ENCODE data around the gene PTPN2.

Gene PTPN2

GRCh38 chr18:12858991-12859390 is 25.0 kb downstream of the PTPN2 start:
- peaks cover 16% of the 10 kb centered on the region for H3K4me1 ChIP-seq (ENCODE audit: control insufficient read depth, insufficient read depth, low read length)
- H3K36me3 ChIP-seq (ENCODE audit: control insufficient read depth in 2 of 2, insufficient read depth in 1 of 2, low read length in 2 of 2) = no peaks in the 10 kb centered on the region; a peak in 1 of 3 replicates
- ChIA-PET POLR2A (interaction anchor here (1.0 kb wide), 1 partner anchor 25 kb away, joined by 3 read pairs; the partner anchor contains the start of gene PTPN2), CTCF (no interaction called here)
- H3K9me3 ChIP-seq (ENCODE audit: control insufficient read depth, insufficient read depth, low read depth, low read length) = no peaks in the 10 kb centered on the region
- TF ChIP-seq ZNF19 (tag by site-specific recombination; IDR thresholded peaks at IDR 0.05; ENCODE audit: low read depth) = no peak
- TF ChIP-seq ZNF530 (tag by site-specific recombination; IDR thresholded peaks at IDR 0.05; ENCODE audit: low read depth) = no peak
- TF ChIP-seq, protein P1, sequence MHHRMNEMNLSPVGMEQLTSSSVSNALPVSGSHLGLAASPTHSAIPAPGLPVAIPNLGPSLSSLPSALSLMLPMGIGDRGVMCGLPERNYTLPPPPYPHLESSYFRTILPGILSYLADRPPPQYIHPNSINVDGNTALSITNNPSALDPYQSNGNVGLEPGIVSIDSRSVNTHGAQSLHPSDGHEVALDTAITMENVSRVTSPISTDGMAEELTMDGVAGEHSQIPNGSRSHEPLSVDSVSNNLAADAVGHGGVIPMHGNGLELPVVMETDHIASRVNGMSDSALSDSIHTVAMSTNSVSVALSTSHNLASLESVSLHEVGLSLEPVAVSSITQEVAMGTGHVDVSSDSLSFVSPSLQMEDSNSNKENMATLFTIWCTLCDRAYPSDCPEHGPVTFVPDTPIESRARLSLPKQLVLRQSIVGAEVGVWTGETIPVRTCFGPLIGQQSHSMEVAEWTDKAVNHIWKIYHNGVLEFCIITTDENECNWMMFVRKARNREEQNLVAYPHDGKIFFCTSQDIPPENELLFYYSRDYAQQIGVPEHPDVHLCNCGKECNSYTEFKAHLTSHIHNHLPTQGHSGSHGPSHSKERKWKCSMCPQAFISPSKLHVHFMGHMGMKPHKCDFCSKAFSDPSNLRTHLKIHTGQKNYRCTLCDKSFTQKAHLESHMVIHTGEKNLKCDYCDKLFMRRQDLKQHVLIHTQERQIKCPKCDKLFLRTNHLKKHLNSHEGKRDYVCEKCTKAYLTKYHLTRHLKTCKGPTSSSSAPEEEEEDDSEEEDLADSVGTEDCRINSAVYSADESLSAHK (tag by site-specific recombination; IDR thresholded peaks at IDR 0.05) = no peak
- no peak for TF ChIP-seq SP7 (tag by site-specific recombination; IDR thresholded peaks at IDR 0.05)
- TF ChIP-seq ZFP69B (tag by site-specific recombination; IDR thresholded peaks at IDR 0.05) = no peak
- no peak overlapping the region for H3K4me3 ChIP-seq (ENCODE audit: low read depth, low read length)
- H3K27ac ChIP-seq (ENCODE audit: extremely low read depth, low read depth, low read length) = no peak overlapping the region

DNA sequence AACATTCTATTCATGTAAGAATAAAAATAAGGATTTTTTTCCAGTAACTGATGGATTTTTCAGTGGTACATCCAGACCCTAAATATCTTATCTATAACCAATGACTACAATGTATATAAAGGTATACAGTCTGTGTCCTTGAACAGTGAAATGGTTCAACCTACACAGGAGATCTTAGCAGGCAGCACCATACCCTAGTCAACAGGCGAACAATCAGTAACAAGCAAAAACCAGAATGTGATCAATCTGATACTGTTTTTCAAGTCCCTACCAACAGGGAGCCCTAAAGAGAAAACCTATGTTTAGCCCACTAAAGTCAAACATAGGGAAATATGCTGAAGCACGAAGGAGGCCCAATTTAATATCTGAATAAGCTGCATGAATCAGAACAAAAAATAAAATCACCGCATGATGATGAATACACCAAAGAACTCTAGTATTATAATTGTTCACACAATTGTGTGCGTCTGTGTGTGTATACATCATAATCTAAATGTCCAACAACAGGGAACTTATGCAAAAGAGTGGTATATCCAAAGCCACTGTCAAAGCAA is 26.0 kb downstream of the PTPN2 start:
- Histone ChIP-seq H3K9me3 (ENCODE audit: control insufficient read depth, insufficient read depth, low read depth, low read length) (no peaks in the 10 kb centered on the region), H3K36me3 (ENCODE audit: control insufficient read depth in 2 of 2, insufficient read depth in 1 of 2, low read length in 2 of 2) (no peaks in the 10 kb centered on the region; a peak in 1 of 3 replicates), H3K4me3 (ENCODE audit: low read depth, low read length) (no peak overlapping the region), H3K27ac (ENCODE audit: extremely low read depth, low read depth, low read length) (no peak overlapping the region), H3K4me1 (ENCODE audit: control insufficient read depth, insufficient read depth, low read length) (peaks cover 15% of the 10 kb centered on the region)
- ChIA-PET POLR2A (interaction anchor here (1.0 kb wide), 1 partner anchor 26 kb away, joined by 3 read pairs; the partner anchor contains the start of gene PTPN2), CTCF (interaction anchor here (1.2 kb wide), 1 partner anchor 29 kb away, joined by 3 read pairs; no protein-coding TSS in a partner anchor)
- TF ChIP-seq ZIC2 (tag by site-specific recombination; IDR thresholded peaks at IDR 0.05) (no peak), GLI4 (tag by site-specific recombination; IDR thresholded peaks at IDR 0.05) (no peak), ZNF48 (tag by site-specific recombination; IDR thresholded peaks at IDR 0.05) (no peak), ZNF433 (tag by site-specific recombination; IDR thresholded peaks at IDR 0.05; ENCODE audit: low read depth) (no peak), ZNF629 (tag by site-specific recombination; IDR thresholded peaks at IDR 0.05) (no peak), ZNF138 (tag by site-specific recombination; IDR thresholded peaks at IDR 0.05; ENCODE audit: borderline replicate concordance) (no peak), SETDB1 (IDR thresholded peaks at IDR 0.05; ENCODE audit: insufficient read length, low read length) (no peak)

GRCh38 chr18:12857215-12857905 is 26.7 kb downstream of the PTPN2 start:
- Histone ChIP-seq H3K4me3 (ENCODE audit: low read depth, low read length) (no peak overlapping the region), H3K4me1 (ENCODE audit: control insufficient read depth, insufficient read depth, low read length) (peaks cover 9% of the 10 kb centered on the region), H3K9me3 (ENCODE audit: control insufficient read depth, insufficient read depth, low read depth, low read length) (no peaks in the 10 kb centered on the region), H3K27ac (ENCODE audit: extremely low read depth, low read depth, low read length) (no peak overlapping the region), H3K36me3 (ENCODE audit: control insufficient read depth in 2 of 2, insufficient read depth in 1 of 2, low read length in 2 of 2) (no peaks in the 10 kb centered on the region; a peak in 1 of 3 replicates)
- ChIA-PET POLR2A (interaction anchor here (1.0 kb wide), 1 partner anchor 26 kb away, joined by 4 read pairs; the partner anchor contains the start of gene PTPN2), CTCF (interaction anchor here (1.2 kb wide), 1 partner anchor 30 kb away, joined by 3 read pairs; no protein-coding TSS in a partner anchor)
- TF ChIP-seq FEZF1 (tag by site-specific recombination; IDR thresholded peaks at IDR 0.05) (no peak), ZNF350 (tag by site-specific recombination; IDR thresholded peaks at IDR 0.05) (no peak), ZNF707 (tag by site-specific recombination; IDR thresholded peaks at IDR 0.05) (no peak), ZNF266 (tag by site-specific recombination; IDR thresholded peaks at IDR 0.05; ENCODE audit: low read depth) (no peak), ZNF670 (tag by site-specific recombination; IDR thresholded peaks at IDR 0.05; ENCODE audit: low read depth) (no peak), HOXD13 (CRISPR knock-in tag; IDR thresholded peaks at IDR 0.05; ENCODE audit: borderline replicate concordance) (no peak), TCF7L2 (IDR thresholded peaks at IDR 0.05; ENCODE audit: borderline replicate concordance, low read depth, low read length) (no peak), ZNF169 (tag by site-specific recombination; IDR thresholded peaks at IDR 0.05) (no peak), BCL11B (tag by site-specific recombination; IDR thresholded peaks at IDR 0.05; ENCODE audit: low read depth) (no peak), ATF2 (tag by site-specific recombination; IDR thresholded peaks at IDR 0.05; ENCODE audit: low read depth) (no peak), ZBTB48 (tag by site-specific recombination; IDR thresholded peaks at IDR 0.05) (no peak), ZNF157 (tag by site-specific recombination; IDR thresholded peaks at IDR 0.05) (no peak)
- TF ChIP-seq, protein P2, sequence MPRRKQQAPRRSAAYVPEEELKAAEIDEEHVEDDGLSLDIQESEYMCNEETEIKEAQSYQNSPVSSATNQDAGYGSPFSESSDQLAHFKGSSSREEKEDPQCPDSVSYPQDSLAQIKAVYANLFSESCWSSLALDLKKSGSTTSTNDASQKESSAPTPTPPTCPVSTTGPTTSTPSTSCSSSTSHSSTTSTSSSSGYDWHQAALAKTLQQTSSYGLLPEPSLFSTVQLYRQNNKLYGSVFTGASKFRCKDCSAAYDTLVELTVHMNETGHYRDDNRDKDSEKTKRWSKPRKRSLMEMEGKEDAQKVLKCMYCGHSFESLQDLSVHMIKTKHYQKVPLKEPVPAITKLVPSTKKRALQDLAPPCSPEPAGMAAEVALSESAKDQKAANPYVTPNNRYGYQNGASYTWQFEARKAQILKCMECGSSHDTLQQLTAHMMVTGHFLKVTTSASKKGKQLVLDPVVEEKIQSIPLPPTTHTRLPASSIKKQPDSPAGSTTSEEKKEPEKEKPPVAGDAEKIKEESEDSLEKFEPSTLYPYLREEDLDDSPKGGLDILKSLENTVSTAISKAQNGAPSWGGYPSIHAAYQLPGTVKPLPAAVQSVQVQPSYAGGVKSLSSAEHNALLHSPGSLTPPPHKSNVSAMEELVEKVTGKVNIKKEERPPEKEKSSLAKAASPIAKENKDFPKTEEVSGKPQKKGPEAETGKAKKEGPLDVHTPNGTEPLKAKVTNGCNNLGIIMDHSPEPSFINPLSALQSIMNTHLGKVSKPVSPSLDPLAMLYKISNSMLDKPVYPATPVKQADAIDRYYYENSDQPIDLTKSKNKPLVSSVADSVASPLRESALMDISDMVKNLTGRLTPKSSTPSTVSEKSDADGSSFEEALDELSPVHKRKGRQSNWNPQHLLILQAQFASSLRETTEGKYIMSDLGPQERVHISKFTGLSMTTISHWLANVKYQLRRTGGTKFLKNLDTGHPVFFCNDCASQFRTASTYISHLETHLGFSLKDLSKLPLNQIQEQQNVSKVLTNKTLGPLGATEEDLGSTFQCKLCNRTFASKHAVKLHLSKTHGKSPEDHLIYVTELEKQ (tag by site-specific recombination; IDR thresholded peaks at IDR 0.05; ENCODE audit: borderline replicate concordance) = no peak
